Keratinocyte (primary cell): ENCODE measurements around the gene RNLS. TPM values are rescaled to one million over a fixed set of nuclear protein-coding genes. Genes with fewer than 3 reads are reported as not detected.

Experiments
- DNase-seq: peaks from one replicate; pipeline ENCODE4 v3.0.0-alpha.2; 2011; ENCODE audit warnings: low read depth, missing footprints, low spot score
- FAIRE-seq: peaks from 2 replicates; lab custom pipeline; 2011; peaks lifted over from hg19 to GRCh38; lab: Jason Lieb, UNC
- H2AFZ ChIP-seq: 2 replicates; pipeline ENCODE4 v1.6.0; 2012; ENCODE audit warnings: low read length, control low read depth, inconsistent platforms; ENCODE audit not compliant: control insufficient read depth
- H3K27ac ChIP-seq: 2 replicates; pipeline ENCODE4 v1.5.1; 2011; ENCODE audit warnings: low read length; ENCODE audit not compliant: control insufficient read depth, insufficient read depth
- H3K27me3 ChIP-seq: 3 replicates; pipeline ENCODE4 v1.6.0; 2011; ENCODE audit warnings: low read length; ENCODE audit not compliant: control insufficient read depth, insufficient read depth; ENCODE audit errors: extremely low read depth
- H3K36me3 ChIP-seq, 2 experiments: 2 replicates in 1 of 2; 3 replicates in 1 of 2; pipeline ENCODE4 v1.5.1; 2011; ENCODE audit warnings: low read length in 2 of 2, mild to moderate bottlenecking in 1 of 2; ENCODE audit not compliant: control insufficient read depth in 2 of 2, insufficient read depth in 2 of 2; ENCODE audit errors: extremely low read depth in 1 of 2
- H3K4me1 ChIP-seq: 3 replicates; pipeline ENCODE4 v1.5.1; 2011; ENCODE audit warnings: low read length; ENCODE audit not compliant: control insufficient read depth, insufficient read depth; ENCODE audit errors: extremely low read depth
- H3K4me2 ChIP-seq: 3 replicates; pipeline ENCODE4 v1.6.0; 2011; ENCODE audit warnings: low read depth, low read length; ENCODE audit not compliant: control insufficient read depth, insufficient read depth; ENCODE audit errors: extremely low read depth
- H3K4me3 ChIP-seq, 3 experiments: fragments of 200-600 bp in 1 of 3; sonication (generic) in 1 of 3; 2 replicates in 2 of 3; 3 replicates in 1 of 3; pipeline ENCODE4 v1.5.1; 2011 to 2016; ENCODE audit warnings: low read length in 3 of 3, mild to moderate bottlenecking in 3 of 3, control low read depth in 2 of 3, inconsistent platforms in 1 of 3, low read depth in 1 of 3, mixed read lengths in 1 of 3, mixed run types in 1 of 3, moderate library complexity in 1 of 3; ENCODE audit not compliant: control insufficient read depth in 2 of 3, insufficient read depth in 2 of 3; ENCODE audit errors: extremely low read depth in 1 of 3
- H3K79me2 ChIP-seq: 2 replicates; pipeline ENCODE4 v1.6.0; 2012; ENCODE audit warnings: low read length; ENCODE audit not compliant: control insufficient read depth, insufficient read depth
- H3K9ac ChIP-seq: 3 replicates; pipeline ENCODE4 v1.6.0; 2011; ENCODE audit warnings: low read length; ENCODE audit not compliant: control insufficient read depth, insufficient read depth; ENCODE audit errors: extremely low read depth
- H3K9me1 ChIP-seq: 3 replicates; pipeline ENCODE4 v1.6.0; 2011; ENCODE audit warnings: low read length; ENCODE audit not compliant: control insufficient read depth, insufficient read depth; ENCODE audit errors: extremely low read depth
- H3K9me3 ChIP-seq: 2 replicates; pipeline ENCODE4 v1.5.1; 2012; ENCODE audit warnings: low read depth, low read length; ENCODE audit not compliant: control insufficient read depth
- H4K20me1 ChIP-seq: 3 replicates; pipeline ENCODE4 v1.6.0; 2011; ENCODE audit warnings: low read length; ENCODE audit not compliant: control insufficient read depth, insufficient read depth; ENCODE audit errors: extremely low read depth
- CTCF ChIP-seq, 3 experiments: IDR thresholded peaks in 1 of 3; conservative IDR thresholded peaks in 1 of 3; optimal IDR thresholded peaks in 1 of 3; 2 replicates in 2 of 3; 3 replicates in 1 of 3; pipeline versions ENCODE3 to v1.5.1; 2011; ENCODE audit warnings: low read length in 3 of 3, mild to moderate bottlenecking in 3 of 3, moderate library complexity in 2 of 3, control low read depth in 1 of 3, inconsistent platforms in 1 of 3; ENCODE audit not compliant: insufficient read depth in 2 of 3; ENCODE audit errors: extremely low read depth in 1 of 3
- EZH2 ChIP-seq: IDR thresholded peaks from one replicate; pipeline ENCODE4 v1.6.1; 2012; ENCODE audit warnings: inconsistent platforms, mild to moderate bottlenecking, low read length, moderate library complexity
- dilution Hi-C: fragments of 300-500 bp; cut with MboI; formaldehyde crosslinking; loops from one replicate; pipeline ENCODE4 v1.7.0; 2020; ENCODE audit warnings: low sequenced_read_pairs; ENCODE audit not compliant: extremely low pct_ligation_motif_present
- polyA plus RNA-seq, 5 experiments: library from polyadenylated mRNA; depleted of rRNA in 3 of 5; stranded (reverse) in 3 of 5; stranded (forward) in 1 of 5; unstranded in 1 of 5; fragments of >200 nt; gene quantifications; 1 replicate in 1 of 5; 2 replicates in 3 of 5; 3 replicates in 1 of 5; pipeline versions ENCODE4 v1.2.1 to v1.2.3, GENCODE V29; 2011 to 2012; ENCODE audit warnings: missing spikeins in 2 of 5, low read depth in 1 of 5, low replicate concordance in 1 of 5

RNLS gene
- polyA plus RNA-seq, 1 donor (not counting 4 experiments of a cell fraction or from before 2014, with no cell fraction given): 6.8 TPM

- Histone ChIP-seq H3K4me2 (no peak overlapping the region), H3K9me3 (no peaks in the 10 kb centered on the region), H2AFZ (no peak overlapping the region), H3K4me3 (no peak overlapping the region), H3K4me1 (peaks cover 11% of the 10 kb centered on the region), H3K27ac (no peak overlapping the region), H3K9ac (no peak overlapping the region), H3K79me2 (no peaks in the 10 kb centered on the region), H3K9me1 (no peaks in the 10 kb centered on the region), H3K27me3 (no peaks in the 10 kb centered on the region), H3K36me3 (no peaks in the 10 kb centered on the region), H4K20me1 (no peaks in the 10 kb centered on the region)
- dilution Hi-C loops: no loop called here
- DNase-seq (no peak), FAIRE-seq (peak; percentile 74)
- TF ChIP-seq CTCF (optimal IDR thresholded peaks at IDR 0.05 in 1 of 3, IDR thresholded peaks at IDR 0.05 in 1 of 3, conservative IDR thresholded peaks at IDR 0.05 in 1 of 3; ENCODE audit: extremely low read depth in 1 of 3, insufficient read depth in 2 of 3, low read length in 3 of 3): no peak
Observed at GRCh38 chr10:88542522-88542921, 40.6 kb downstream of the RNLS start.

- H3K9ac ChIP-seq: no peak overlapping the region
- no peaks in the 10 kb centered on the region for H3K27me3 ChIP-seq
- H3K79me2 ChIP-seq: no peaks in the 10 kb centered on the region
- H3K36me3 ChIP-seq: no peaks in the 10 kb centered on the region
- H4K20me1 ChIP-seq: no peaks in the 10 kb centered on the region
- no peaks in the 10 kb centered on the region for H3K9me3 ChIP-seq
- peak overlapping the region; percentile 7 for H2AFZ ChIP-seq
- TF ChIP-seq CTCF (optimal IDR thresholded peaks at IDR 0.05 in 1 of 3, IDR thresholded peaks at IDR 0.05 in 1 of 3, conservative IDR thresholded peaks at IDR 0.05 in 1 of 3; ENCODE audit: extremely low read depth in 1 of 3, insufficient read depth in 2 of 3, low read length in 3 of 3) (no peak), EZH2 (no peak)
- H3K4me3 ChIP-seq: no peak overlapping the region
- DNase-seq: no peak
- dilution Hi-C loops: no loop called here
- peak; percentile 73 for FAIRE-seq
- no peaks in the 10 kb centered on the region for H3K9me1 ChIP-seq
- H3K4me2 ChIP-seq: peak overlapping the region; percentile 11
- no peak overlapping the region for H3K27ac ChIP-seq
- H3K4me1 ChIP-seq: peaks cover 11% of the 10 kb centered on the region
Observed at GRCh38 chr10:88541116-88541626, 41.9 kb downstream of the RNLS start.
